Suppressor macrophage (primary cell): ENCODE measurements around the gene GADD45GIP1.
A peak's percentile ranks its signal among the peaks of the same experiment; 100 is the strongest.
"Not testable (repeated sequence)": the region's sequence is repeated elsewhere in the genome, so short reads cannot be mapped to it uniquely, and the experiment has no call there.

Experiments
- DNase-seq, 4 experiments: peaks; one replicate each; pipeline ENCODE4 v3.0.0-alpha.2; 2020 to 2022

Gene GADD45GIP1

DNA sequence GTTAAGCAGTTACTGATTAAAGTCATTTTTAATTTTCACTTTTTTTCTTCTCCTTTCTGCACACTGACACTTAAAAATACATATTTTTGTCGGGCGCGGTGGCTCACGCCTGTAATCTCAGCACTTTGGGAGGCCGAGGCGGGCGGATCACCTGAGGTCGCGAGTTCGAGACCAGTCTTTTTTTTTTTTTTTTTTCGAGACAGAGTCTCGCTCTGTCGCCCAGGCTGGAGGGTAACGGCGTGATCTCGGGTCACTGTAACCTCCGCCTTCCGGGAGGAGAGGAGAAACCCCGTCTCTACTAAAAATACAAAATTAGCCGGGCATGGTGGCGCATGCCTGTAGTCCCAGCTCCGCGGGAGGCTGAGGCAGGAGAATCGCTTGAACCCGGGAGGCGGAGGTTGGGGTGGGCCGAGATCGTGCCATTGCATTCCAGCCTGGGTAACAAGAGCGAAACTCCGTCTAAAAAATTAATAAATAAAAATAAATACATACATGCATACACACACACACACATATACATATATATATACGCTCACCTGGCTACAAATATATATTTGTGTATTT is 448 bp upstream of the GADD45GIP1 start:
- DNase-seq: not testable (repeated sequence)

GRCh38 chr19:12955996-12956395 is 1.0 kb downstream of the GADD45GIP1 start:
- DNase-seq: no peak

DNA sequence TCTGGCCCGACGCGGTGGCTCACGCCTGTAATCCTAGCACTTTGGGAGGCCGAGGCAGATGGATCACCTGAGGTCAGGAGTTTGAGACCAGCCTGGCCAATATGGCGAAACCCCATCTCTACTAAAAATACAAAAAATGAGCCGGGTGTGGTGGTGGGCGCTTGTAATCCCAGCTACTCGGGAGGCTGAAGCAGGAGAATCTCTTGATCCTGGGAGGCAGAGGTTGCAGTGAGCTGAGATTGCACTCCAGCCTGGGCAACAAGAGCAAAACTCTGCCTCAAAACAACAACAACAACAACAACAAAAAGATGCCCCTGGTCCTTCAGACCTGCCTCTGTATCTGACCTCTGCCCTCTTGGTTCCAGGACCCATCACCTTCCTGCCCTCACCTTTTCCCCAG is 1.4 kb downstream of the GADD45GIP1 start:
- not testable (repeated sequence) for DNase-seq

GRCh38 chr19:12954612-12954962 is 2.4 kb downstream of the GADD45GIP1 start:
- peak in 1 of 4 experiments; percentile 2 for DNase-seq

GRCh38 chr19:12953799-12954611 is 3.0 kb downstream of the GADD45GIP1 start:
- peak in 2 of 4 experiments; percentile 3 to 28 for DNase-seq

DNA sequence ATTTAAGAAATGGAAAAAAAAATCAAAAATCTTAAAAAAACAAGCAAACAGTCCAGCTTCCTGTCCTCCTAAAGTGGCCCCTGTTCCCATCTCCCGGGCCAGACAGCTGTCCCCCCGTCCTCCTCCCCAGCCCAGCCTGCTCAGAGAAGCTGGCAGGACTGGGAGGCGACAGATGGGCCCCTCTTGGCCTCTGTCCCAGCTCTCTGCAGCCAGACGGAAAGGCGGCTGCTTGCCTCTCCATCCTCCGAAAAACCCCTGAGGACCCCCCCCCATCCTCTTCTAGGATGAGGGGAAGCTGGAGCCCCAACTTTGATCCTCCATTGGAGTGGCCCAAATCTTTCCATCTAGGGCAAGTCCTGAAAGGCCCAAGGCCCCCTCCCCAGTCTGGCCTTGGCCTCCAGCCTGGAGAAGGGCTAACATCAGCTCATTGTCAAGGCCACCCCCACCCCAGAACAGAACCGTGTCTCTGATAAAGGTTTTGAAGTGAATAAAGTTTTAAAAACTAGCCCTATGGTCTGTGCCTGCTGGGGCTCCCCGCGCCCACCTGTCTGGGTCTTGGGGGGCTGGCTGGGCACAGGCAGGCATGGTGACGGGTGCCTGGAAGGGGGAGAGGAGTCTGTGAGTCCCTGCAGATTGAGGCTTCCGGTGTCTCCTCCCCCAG is 3.8 kb downstream of the GADD45GIP1 start:
- peak in 1 of 4 experiments; percentile 0 for DNase-seq

- DNase-seq: peak; percentile 83 to 89 (median 84)
These were observed 4.4 kb downstream of the GADD45GIP1 start for GRCh38 chr19:12952488-12953137.

DNA sequence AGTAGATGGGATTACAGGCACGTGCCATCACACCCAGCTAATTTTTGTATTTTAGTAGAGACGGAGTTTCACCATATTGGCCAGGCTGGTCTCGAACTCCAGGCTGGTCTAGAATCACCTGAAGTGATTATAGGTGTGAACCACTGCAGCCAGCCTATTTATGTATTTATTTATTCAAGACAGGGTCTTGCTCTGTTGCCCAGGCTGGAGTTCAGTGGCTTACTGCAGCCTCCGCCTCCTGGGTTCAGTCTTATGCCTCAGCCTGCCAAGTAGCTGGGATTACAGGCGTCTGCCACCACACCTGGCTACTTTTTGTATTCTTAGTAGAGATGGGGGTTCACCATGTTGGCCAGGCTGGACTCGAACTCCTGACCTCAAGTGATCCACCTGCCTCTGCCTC is 5.0 kb downstream of the GADD45GIP1 start:
- not testable (repeated sequence) for DNase-seq

DNA sequence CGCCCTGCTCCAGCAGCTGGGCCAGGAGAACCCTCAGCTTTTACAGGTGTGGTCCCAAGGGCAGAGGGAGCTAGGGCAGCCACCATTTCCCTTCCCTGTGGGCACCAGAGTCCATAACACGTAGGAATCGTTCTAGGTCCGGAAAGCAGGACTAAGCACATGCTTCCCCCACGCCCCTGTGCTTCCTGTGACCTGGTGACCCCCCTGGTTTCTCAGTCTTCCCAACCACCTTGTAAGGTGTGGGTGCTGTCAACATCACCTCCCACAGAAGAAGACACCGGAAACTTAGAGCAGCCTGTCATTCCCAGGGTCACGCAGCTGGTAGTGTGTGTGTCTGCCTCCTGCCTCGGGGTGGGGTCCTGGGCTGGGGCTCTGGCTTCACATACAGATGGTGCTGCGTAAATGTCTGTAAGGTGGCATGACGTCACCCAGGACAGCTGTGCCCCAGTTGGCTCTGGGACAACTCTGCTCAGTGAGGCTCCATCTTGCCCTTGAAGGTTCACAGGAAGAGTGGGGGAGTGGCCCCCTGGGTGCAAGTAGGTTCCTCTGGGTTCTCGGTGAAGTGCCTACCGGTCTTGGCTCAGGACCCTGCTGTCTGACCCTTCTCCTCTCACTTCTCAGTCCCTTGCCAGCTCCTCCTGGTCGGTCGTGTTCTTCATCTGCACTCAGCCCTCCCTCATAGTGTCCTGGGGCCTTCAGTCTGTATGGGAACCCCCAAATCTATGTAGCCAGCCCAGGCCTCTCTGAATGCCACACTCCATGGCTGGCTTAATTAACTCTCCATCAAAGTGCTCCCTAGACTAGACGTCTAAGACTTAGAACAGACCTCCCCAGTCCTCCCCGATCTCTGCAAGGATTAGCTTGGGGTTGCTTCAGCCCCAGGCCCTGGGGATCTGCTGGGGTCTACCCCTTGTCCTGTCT is 7.4 kb downstream of the GADD45GIP1 start:
- no peak for DNase-seq

DNA sequence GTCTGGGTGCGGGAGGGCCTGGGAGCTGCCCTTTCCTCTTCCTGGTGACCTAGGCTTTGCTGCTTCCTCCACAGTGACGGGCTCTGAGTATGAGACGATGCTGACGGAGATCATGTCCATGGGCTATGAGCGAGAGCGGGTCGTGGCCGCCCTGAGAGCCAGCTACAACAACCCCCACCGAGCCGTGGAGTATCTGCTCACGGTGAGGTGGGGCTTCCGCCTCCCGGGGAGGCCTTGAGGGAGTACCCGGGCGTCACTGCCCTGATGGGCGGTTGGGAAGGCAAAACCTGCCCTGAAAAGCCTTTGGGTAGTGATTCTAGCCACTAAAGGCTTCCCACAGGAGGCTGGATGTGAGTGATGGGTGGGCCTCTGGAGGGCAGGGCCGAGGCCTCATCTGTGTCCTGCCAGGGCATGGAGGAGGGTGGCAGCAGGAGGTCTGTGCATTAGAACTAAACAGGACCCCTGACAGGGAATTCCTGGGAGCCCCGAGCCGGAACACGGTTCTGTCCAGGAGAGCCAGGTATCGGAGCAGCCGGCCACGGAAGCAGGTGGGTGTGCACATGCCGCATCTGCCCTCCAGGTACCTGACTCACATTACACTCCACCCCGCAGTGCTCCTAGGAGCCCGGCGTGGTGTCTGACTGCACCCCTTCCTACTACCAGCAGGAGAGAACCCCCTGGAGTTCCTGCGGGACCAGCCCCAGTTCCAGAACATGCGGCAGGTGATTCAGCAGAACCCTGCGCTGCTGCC is 8.2 kb downstream of the GADD45GIP1 start:
- DNase-seq: no peak

- DNase-seq: no peak
These were observed 9.1 kb downstream of the GADD45GIP1 start for GRCh38 chr19:12947702-12948611.

DNA sequence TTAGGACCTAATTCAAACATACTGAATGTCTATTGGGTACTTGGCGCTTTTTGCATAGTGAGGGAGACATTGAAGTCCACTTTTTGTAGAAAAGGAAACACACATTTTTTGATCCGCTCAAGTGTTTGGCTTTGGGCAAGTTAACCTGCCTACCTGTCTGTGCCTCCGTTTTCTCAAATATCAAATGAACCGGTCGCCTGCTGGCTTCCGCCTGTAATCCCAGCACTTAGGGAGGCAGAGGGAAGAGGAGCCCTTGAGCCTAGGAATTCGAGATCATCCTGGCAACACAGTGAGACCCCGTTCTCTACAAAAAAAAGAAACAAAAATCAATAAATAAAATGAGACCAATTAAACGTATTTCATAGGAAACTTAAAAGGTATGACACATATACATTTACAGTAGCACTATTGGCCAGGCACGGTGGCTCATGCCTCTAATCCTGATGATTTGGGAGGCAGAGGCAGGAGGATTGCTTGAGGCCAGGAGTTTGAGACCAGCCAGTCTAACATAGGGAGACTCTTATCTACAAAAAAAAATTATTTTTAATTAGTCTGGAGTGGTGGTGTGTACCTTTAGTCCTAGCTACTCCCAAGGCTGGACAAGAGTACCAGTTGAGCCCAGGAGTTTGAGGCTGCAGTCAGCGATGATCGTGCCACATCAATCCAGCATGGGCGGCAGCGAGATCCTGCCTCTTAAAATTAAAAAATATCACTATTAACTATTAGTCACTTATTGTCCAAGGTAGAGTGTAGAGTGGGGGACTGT is 10.1 kb downstream of the GADD45GIP1 start:
- DNase-seq: peak in 1 of 4 experiments; percentile 1

- DNase-seq: peak; percentile 78 to 91 (median 85)
These were observed 10.8 kb downstream of the GADD45GIP1 start for GRCh38 chr19:12946092-12946721.

- peak; percentile 100 for DNase-seq
These were observed 11.4 kb downstream of the GADD45GIP1 start, which contains the start of gene RAD23A for GRCh38 chr19:12945479-12946091. Gene RAD23A, plus strand, starts transcription at chr19:12945862. Its CDS starts 87 bp downstream, at chr19:12945949.

DNA sequence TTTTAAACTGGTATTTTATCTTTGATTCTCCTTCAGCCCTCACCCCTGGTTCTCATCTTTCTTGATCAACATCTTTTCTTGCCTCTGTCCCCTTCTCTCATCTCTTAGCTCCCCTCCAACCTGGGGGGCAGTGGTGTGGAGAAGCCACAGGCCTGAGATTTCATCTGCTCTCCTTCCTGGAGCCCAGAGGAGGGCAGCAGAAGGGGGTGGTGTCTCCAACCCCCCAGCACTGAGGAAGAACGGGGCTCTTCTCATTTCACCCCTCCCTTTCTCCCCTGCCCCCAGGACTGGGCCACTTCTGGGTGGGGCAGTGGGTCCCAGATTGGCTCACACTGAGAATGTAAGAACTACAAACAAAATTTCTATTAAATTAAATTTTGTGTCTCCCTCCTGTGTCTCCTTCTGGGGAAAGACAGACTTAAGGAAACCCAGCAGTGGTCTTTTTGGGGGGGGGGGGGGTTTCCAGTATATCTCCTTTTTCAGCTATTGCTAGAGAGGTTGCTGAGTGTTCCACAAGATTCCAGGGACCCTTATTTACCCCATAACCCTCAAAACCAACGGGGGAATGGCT is 12.8 kb downstream of the GADD45GIP1 start:
- no peak for DNase-seq

DNA sequence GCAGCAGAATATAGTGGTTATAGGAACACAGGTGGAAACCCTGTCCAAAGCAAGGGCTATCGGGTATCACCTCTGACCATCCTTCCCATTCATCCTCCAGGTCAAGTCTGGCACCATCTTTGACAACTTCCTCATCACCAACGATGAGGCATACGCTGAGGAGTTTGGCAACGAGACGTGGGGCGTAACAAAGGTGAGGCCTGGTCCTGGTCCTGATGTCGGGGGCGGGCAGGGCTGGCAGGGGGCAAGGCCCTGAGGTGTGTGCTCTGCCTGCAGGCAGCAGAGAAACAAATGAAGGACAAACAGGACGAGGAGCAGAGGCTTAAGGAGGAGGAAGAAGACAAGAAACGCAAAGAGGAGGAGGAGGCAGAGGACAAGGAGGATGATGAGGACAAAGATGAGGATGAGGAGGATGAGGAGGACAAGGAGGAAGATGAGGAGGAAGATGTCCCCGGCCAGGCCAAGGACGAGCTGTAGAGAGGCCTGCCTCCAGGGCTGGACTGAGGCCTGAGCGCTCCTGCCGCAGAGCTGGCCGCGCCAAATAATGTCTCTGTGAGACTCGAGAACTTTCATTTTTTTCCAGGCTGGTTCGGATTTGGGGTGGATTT is 13.5 kb downstream of the GADD45GIP1 start:
- DNase-seq: peak in 1 of 4 experiments; percentile 5

DNA sequence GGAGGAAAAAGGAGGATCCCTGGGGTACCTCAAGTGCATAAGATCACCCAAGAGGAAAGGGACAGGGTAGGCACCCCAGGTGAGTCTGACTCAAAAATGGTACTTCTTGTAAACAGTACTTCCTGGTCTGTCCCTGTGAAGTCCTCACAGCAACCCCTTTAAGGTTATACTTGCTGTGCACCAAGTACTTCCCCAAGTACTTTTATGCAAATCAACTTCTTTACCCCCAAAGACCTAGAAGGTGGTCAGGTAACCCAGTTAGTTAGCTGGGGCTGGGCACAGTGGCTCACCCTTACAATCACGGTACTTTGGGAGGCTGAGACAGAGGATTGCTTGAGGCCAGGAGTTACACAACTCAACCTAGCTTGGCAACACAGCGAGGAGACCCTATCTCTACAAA is 16.1 kb downstream of the GADD45GIP1 start:
- peak in 1 of 4 experiments; percentile 1 for DNase-seq
